HEK293T (cell line): ENCODE measurements around the gene TMEM178B.

ENCODE experiments used
- BHLHE40 ChIP-seq: fragments of 450-650 bp; IDR thresholded peaks from 2 replicates; pipeline ENCODE4 v1.6.1; 2016; ENCODE audit warnings: mild to moderate bottlenecking, moderate library complexity, borderline replicate concordance
- CTBP1 ChIP-seq: fragments of 450-650 bp; IDR thresholded peaks from 2 replicates; pipeline ENCODE4 v1.6.1; 2016; ENCODE audit warnings: borderline replicate concordance
- ELF4 ChIP-seq: fragments of 450-650 bp; IDR thresholded peaks from 2 replicates; pipeline ENCODE4 v1.6.1; 2017; ENCODE audit warnings: antibody characterized with exemption
- FOXA1 ChIP-seq: fragments of 450-650 bp; IDR thresholded peaks from 2 replicates; pipeline ENCODE4 v1.6.1; 2016; ENCODE audit warnings: mild to moderate bottlenecking
- FOXK2 ChIP-seq: fragments of 450-650 bp; IDR thresholded peaks from 2 replicates; pipeline ENCODE4 v1.6.1; 2016; ENCODE audit warnings: mild to moderate bottlenecking
- FOXM1 ChIP-seq: fragments of 450-650 bp; IDR thresholded peaks from 2 replicates; pipeline ENCODE4 v1.6.1; 2017; ENCODE audit warnings: mild to moderate bottlenecking, borderline replicate concordance
- L3MBTL2 ChIP-seq: fragments of 450-650 bp; conservative IDR thresholded peaks from 2 replicates; pipeline ENCODE4 v1.6.1; 2016; ENCODE audit warnings: mild to moderate bottlenecking
- LEF1 ChIP-seq: fragments of 450-650 bp; IDR thresholded peaks from 2 replicates; pipeline ENCODE4 v1.6.1; 2017; ENCODE audit warnings: mild to moderate bottlenecking, borderline replicate concordance
- NFRKB ChIP-seq: fragments of 450-650 bp; IDR thresholded peaks from 2 replicates; pipeline ENCODE4 v1.6.1; 2016; ENCODE audit warnings: mild to moderate bottlenecking, moderate library complexity
- SP1 ChIP-seq: fragments of 450-650 bp; IDR thresholded peaks from 2 replicates; pipeline ENCODE4 v1.6.1; 2017
- SUZ12 ChIP-seq: fragments of 450-650 bp; IDR thresholded peaks from 2 replicates; pipeline ENCODE4 v1.6.1; 2016; ENCODE audit warnings: mild to moderate bottlenecking
- TARDBP ChIP-seq: fragments of 450-650 bp; IDR thresholded peaks from 2 replicates; pipeline ENCODE4 v1.6.1; 2016
- ZNF384 ChIP-seq: fragments of 450-650 bp; IDR thresholded peaks from 2 replicates; pipeline ENCODE4 v1.6.1; 2016
- TF ChIP-seq, protein P1 (sequence below): fragments of 450-650 bp; IDR thresholded peaks from 2 replicates; pipeline ENCODE4 v1.6.1; 2016

DNA sequence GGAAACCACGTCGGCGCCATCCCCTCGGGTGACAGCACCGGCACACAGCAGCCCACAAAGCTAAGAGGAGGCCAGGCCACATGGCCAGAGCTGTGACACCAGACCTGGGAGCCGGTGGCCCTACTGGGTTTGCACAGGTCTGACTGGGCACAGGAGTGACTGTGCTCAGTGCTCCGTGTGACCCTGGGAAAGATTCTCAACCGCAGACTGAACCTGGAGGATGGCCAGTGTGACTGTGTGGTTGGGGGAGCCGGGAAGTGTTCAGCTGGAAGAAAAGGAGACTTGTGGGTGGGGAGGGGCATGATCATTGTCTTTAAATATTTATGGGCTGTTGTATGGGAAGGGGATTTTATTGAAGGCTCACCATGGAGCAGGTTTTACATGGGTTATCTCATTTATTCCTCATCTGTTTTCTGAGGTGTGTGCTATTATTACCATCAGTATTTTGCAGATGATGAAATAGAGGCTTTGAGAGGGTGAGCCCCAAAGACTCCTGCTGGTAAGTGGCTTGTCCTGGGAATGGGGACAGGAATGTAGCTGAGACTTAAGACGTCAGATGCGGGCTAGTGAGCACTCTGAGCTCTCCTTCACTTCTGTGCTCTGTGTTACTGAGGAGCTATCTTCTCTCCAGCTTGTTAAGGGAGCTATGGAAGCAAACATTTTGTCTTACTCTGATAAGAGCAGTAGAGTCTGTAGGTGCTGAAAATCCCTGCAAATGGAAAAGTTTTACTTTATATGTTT lies 127.5 kb downstream of the TMEM178B start:
- TF ChIP-seq SUZ12: no peak
- TF ChIP-seq ZNF384: no peak
- no peak for TF ChIP-seq SP1
- no peak for TF ChIP-seq NFRKB
- no peak for TF ChIP-seq BHLHE40
- no peak for TF ChIP-seq ELF4
- no peak for TF ChIP-seq CTBP1
- TF ChIP-seq FOXK2: no peak
- TF ChIP-seq TARDBP: no peak
- TF ChIP-seq LEF1: no peak
- TF ChIP-seq FOXM1: no peak
- TF ChIP-seq, protein P1, sequence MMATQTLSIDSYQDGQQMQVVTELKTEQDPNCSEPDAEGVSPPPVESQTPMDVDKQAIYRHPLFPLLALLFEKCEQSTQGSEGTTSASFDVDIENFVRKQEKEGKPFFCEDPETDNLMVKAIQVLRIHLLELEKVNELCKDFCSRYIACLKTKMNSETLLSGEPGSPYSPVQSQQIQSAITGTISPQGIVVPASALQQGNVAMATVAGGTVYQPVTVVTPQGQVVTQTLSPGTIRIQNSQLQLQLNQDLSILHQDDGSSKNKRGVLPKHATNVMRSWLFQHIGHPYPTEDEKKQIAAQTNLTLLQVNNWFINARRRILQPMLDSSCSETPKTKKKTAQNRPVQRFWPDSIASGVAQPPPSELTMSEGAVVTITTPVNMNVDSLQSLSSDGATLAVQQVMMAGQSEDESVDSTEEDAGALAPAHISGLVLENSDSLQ: no peak
- TF ChIP-seq L3MBTL2: no peak
- TF ChIP-seq FOXA1: no peak
